ENCODE data around the gene OLIG1.

The OLIG1 gene

GRCh38 chr21:33064623-33065390, 5.1 kb upstream of the OLIG1 start:
- in situ Hi-C loops (cut with MboI; ENCODE audit: low sequenced_read_pairs, unreplicated experiment): no loop called here

GRCh38 chr21:33067043-33067442, 2.9 kb upstream of the OLIG1 start:
- no peak for TF ChIP-seq CTCF (IDR thresholded peaks at IDR 0.05; ENCODE audit: borderline replicate concordance, control extremely low read depth, extremely low read depth, insufficient read depth, missing control alignments)
- DNase-seq (ENCODE audit: low spot score): no peak
- in situ Hi-C loops (cut with MboI; ENCODE audit: low sequenced_read_pairs, unreplicated experiment): no loop called here

More at GRCh38 chr21:33064623-33065390, 5.1 kb upstream of the OLIG1 start:
- DNase-seq (ENCODE audit: low spot score): no peak
- no peak for TF ChIP-seq CTCF (IDR thresholded peaks at IDR 0.05; ENCODE audit: borderline replicate concordance, control extremely low read depth, extremely low read depth, insufficient read depth, missing control alignments)

GRCh38 chr21:33067457-33067856, 2.5 kb upstream of the OLIG1 start:
- TF ChIP-seq CTCF (IDR thresholded peaks at IDR 0.05; ENCODE audit: borderline replicate concordance, control extremely low read depth, extremely low read depth, insufficient read depth, missing control alignments): no peak
- no peak for DNase-seq (ENCODE audit: low spot score)
- in situ Hi-C loops (cut with MboI; ENCODE audit: low sequenced_read_pairs, unreplicated experiment): no loop called here

GRCh38 chr21:33069243-33069642, 698 bp upstream of the OLIG1 start:
- in situ Hi-C loops (cut with MboI; ENCODE audit: low sequenced_read_pairs, unreplicated experiment): no loop called here
- no peak for DNase-seq (ENCODE audit: low spot score)
- TF ChIP-seq CTCF (IDR thresholded peaks at IDR 0.05; ENCODE audit: borderline replicate concordance, control extremely low read depth, extremely low read depth, insufficient read depth, missing control alignments): no peak

GRCh38 chr21:33069645-33069993, 322 bp upstream of the OLIG1 start:
- in situ Hi-C loops (cut with MboI; ENCODE audit: low sequenced_read_pairs, unreplicated experiment): no loop called here
- TF ChIP-seq CTCF (IDR thresholded peaks at IDR 0.05; ENCODE audit: borderline replicate concordance, control extremely low read depth, extremely low read depth, insufficient read depth, missing control alignments): no peak
- no peak for DNase-seq (ENCODE audit: low spot score)

GRCh38 chr21:33070744-33070997, 730 bp downstream of the OLIG1 start:
- no peak for DNase-seq (ENCODE audit: low spot score)
- no peak for TF ChIP-seq CTCF (IDR thresholded peaks at IDR 0.05; ENCODE audit: borderline replicate concordance, control extremely low read depth, extremely low read depth, insufficient read depth, missing control alignments)
- in situ Hi-C loops (cut with MboI; ENCODE audit: low sequenced_read_pairs, unreplicated experiment): no loop called here

Data from GM13976 (cell line).